Subcutaneous abdominal adipose tissue (tissue), 5 donors: ENCODE measurements around the gene ARHGEF26.

ENCODE experiments used
- H3K27ac ChIP-seq: one replicate; pipeline ENCODE4 v1.7.0; 2013; ENCODE audit warnings: low read depth, mild to moderate bottlenecking, inconsistent platforms, low read length, moderate library complexity
- H3K27me3 ChIP-seq, 5 donors: one replicate each; pipeline ENCODE4 v1.7.0; 2013; ENCODE audit warnings: low read length in 5 of 5, inconsistent platforms in 1 of 5; ENCODE audit not compliant: control insufficient read depth in 5 of 5, insufficient read depth in 4 of 5
- H3K36me3 ChIP-seq, 5 donors: one replicate each; pipeline ENCODE4 v1.7.0; 2013; ENCODE audit warnings: low read length in 5 of 5; ENCODE audit not compliant: control insufficient read depth in 5 of 5, insufficient read depth in 5 of 5
- H3K4me1 ChIP-seq, 5 donors: one replicate each; pipeline ENCODE4 v1.7.0; 2013; ENCODE audit warnings: low read length in 5 of 5, mild to moderate bottlenecking in 3 of 5, moderate library complexity in 1 of 5; ENCODE audit not compliant: control insufficient read depth in 5 of 5, insufficient read depth in 5 of 5
- H3K4me3 ChIP-seq, 5 donors: one replicate each; pipeline ENCODE4 v1.7.0; 2013; ENCODE audit warnings: low read length in 5 of 5, low read depth in 1 of 5
- H3K9ac ChIP-seq, 5 donors: one replicate each; pipeline ENCODE4 v1.7.0; 2013; ENCODE audit warnings: low read length in 5 of 5, mild to moderate bottlenecking in 4 of 5, moderate library complexity in 3 of 5
- H3K9me3 ChIP-seq, 5 donors: one replicate each; pipeline ENCODE4 v1.7.0; 2013; ENCODE audit warnings: low read length in 5 of 5; ENCODE audit not compliant: control insufficient read depth in 5 of 5
- donor health status: healthy.
- donor health status: healthy.
- donor health status: healthy.
- donor health status: healthy.
- donor health status: healthy.

The ARHGEF26 gene

DNA sequence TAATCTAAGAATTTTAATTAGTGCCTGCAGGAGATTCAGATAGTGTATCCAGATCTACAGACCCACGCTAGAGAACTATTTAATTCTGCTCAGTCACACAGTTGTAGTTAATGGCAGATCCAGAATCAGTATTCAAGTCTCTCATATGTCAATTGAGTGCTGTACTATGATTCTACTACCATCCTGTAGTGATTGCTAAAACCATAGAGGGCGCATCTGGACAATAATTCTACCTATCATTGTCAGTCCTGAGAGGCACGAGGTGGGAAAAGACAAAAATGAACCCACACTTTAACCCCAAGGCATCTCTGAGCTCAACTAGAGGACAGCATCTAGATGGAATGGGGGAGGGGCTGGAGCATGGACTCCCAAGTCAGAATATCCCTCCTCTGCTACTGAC lies 180.4 kb downstream of the ARHGEF26 start:
- peaks cover 0 to 3% (median 0%) of the 10 kb centered on the region in 5 donors for H3K4me1 ChIP-seq
- no peak overlapping the region for H3K9ac ChIP-seq
- H3K27me3 ChIP-seq = no peaks in the 10 kb centered on the region
- no peaks in the 10 kb centered on the region for H3K9me3 ChIP-seq
- H3K36me3 ChIP-seq = peaks cover 58 to 72% (median 62%) of the 10 kb centered on the region in 5 donors
- H3K4me3 ChIP-seq = no peak overlapping the region
- H3K27ac ChIP-seq = no peak overlapping the region

GRCh38 chr3:154304116-154304786 lies 183.1 kb downstream of the ARHGEF26 start:
- H3K9ac ChIP-seq = no peak overlapping the region
- no peak overlapping the region for H3K27ac ChIP-seq
- H3K9me3 ChIP-seq = no peaks in the 10 kb centered on the region
- no peak overlapping the region for H3K4me3 ChIP-seq
- no peaks in the 10 kb centered on the region for H3K27me3 ChIP-seq
- H3K4me1 ChIP-seq = no peaks in the 10 kb centered on the region
- peaks cover 61 to 74% (median 65%) of the 10 kb centered on the region in 5 donors for H3K36me3 ChIP-seq

DNA sequence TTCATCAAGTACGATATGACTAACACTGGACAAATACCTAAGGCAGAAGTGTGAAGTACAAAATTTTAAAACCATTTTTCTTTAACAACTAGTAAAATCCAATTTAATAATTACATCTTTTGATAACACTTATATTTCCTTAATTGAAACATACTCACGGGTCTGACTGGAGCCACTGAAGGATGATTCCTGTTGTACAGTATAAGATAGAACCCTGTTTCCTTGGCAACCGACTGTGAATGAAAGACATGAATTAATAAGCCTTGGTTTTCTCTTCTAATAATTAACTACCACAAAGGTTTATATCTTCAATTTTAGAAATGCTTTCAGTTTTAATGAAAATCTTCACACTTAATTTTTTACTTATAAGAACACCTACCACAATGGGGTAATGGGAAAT lies 183.7 kb downstream of the ARHGEF26 start:
- H3K36me3 ChIP-seq = peaks cover 54 to 74% (median 64%) of the 10 kb centered on the region in 5 donors
- H3K9me3 ChIP-seq = no peaks in the 10 kb centered on the region
- H3K4me1 ChIP-seq = no peaks in the 10 kb centered on the region
- H3K9ac ChIP-seq = no peak overlapping the region
- no peak overlapping the region for H3K27ac ChIP-seq
- H3K27me3 ChIP-seq = no peaks in the 10 kb centered on the region
- H3K4me3 ChIP-seq = no peak overlapping the region

GRCh38 chr3:154307363-154307762 lies 186.2 kb downstream of the ARHGEF26 start:
- no peaks in the 10 kb centered on the region for H3K4me1 ChIP-seq
- no peaks in the 10 kb centered on the region for H3K27me3 ChIP-seq
- no peak overlapping the region for H3K4me3 ChIP-seq
- no peak overlapping the region for H3K9ac ChIP-seq
- H3K36me3 ChIP-seq = peaks cover 36 to 62% (median 43%) of the 10 kb centered on the region in 5 donors
- no peak overlapping the region for H3K27ac ChIP-seq
- H3K9me3 ChIP-seq = no peaks in the 10 kb centered on the region
